K562 (cell line): Measurements from ENCODE around the gene TMEM179. TPM values are rescaled to one million over a fixed set of nuclear protein-coding genes. Genes with fewer than 3 reads are reported as not detected.

Source experiments
- ILF3 ChIP-seq: fragments of 450-650 bp; IDR thresholded peaks from 2 replicates; pipeline ENCODE4 v1.6.1; 2018; ENCODE audit warnings: antibody characterized with exemption, mild to moderate bottlenecking, moderate library complexity, borderline replicate concordance
- KDM1A ChIP-seq, 2 experiments: fragments of 450-650 bp; IDR thresholded peaks; 2 replicates each; pipeline ENCODE4 v1.6.1; 2016; ENCODE audit warnings: mild to moderate bottlenecking in 2 of 2
- polyA plus RNA-seq, 8 experiments: library from polyadenylated mRNA; depleted of rRNA in 4 of 8; stranded (reverse) in 5 of 8; unstranded in 3 of 8; fragments of >200 nt; fragmentation: Nextera tagmentation in 2 of 8; fragmentation: Illumina TruSeq in 1 of 8; extraction: Ambion mirVana in 2 of 8; extraction: Trizol in 1 of 8; gene quantifications; 2 replicates each; pipeline versions ENCODE4 v1.2.1 to v1.2.3, GENCODE V29; 2011 to 2014; ENCODE audit warnings: inconsistent platforms in 1 of 8, missing spikeins in 1 of 8
- total RNA-seq, 7 experiments: library from RNA; depleted of rRNA in 6 of 7; stranded (reverse); fragments of >200 nt in 6 of 7; fragmentation: Illumina TruSeq in 2 of 7; extraction: Trizol in 2 of 7; gene quantifications; 2 replicates each; pipeline versions ENCODE4 v1.2.1 to v1.2.3, GENCODE V29; 2011 to 2021; ENCODE audit warnings: low replicate concordance in 1 of 7
- TF ChIP-seq, protein P1 (sequence below): fragments of 450-650 bp; IDR thresholded peaks from 2 replicates; pipeline ENCODE4 v1.6.1; 2016; ENCODE audit warnings: low read depth
- TF ChIP-seq, protein P2 (sequence below): sonication (generic); formaldehyde crosslinking; IDR thresholded peaks from 2 replicates; pipeline ENCODE4 v1.8.1; 2023; ENCODE audit warnings: mild to moderate bottlenecking, missing genetic modification reagents
- TF ChIP-seq, protein P3 (sequence below), 2 experiments: IDR thresholded peaks; 2 replicates each; pipeline ENCODE4 v1.6.1; 2012; ENCODE audit warnings: improper control_type of control experiment in 2 of 2, low read depth in 2 of 2, low read length in 2 of 2, borderline replicate concordance in 1 of 2

The TMEM179 gene
- total and polyA plus RNA-seq, 9 of the 15 experiments (the other 6 are each of a cell fraction or from before 2014, with no cell fraction given) = not detected

DNA sequence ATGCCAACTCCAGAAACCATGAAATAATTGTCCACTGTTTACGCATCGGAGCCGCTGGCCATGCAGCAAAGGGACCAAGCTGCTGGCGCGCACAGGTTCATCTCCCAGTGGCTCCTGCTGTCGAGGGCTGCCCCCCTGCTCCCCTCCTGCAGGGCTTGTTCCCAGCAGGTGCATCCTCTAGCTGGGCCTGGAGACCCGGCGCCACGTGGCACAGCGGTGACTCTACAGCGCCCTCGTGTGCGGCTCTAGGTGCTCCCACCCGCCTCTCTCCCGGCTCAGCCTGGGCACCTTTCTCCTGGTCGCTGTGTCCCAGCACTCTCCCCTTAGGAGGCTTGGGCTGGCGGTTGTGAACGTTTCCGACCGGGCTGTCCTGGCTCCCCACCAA is 47.3 kb upstream of the TMEM179 start (continued):
- TF ChIP-seq, protein P1, sequence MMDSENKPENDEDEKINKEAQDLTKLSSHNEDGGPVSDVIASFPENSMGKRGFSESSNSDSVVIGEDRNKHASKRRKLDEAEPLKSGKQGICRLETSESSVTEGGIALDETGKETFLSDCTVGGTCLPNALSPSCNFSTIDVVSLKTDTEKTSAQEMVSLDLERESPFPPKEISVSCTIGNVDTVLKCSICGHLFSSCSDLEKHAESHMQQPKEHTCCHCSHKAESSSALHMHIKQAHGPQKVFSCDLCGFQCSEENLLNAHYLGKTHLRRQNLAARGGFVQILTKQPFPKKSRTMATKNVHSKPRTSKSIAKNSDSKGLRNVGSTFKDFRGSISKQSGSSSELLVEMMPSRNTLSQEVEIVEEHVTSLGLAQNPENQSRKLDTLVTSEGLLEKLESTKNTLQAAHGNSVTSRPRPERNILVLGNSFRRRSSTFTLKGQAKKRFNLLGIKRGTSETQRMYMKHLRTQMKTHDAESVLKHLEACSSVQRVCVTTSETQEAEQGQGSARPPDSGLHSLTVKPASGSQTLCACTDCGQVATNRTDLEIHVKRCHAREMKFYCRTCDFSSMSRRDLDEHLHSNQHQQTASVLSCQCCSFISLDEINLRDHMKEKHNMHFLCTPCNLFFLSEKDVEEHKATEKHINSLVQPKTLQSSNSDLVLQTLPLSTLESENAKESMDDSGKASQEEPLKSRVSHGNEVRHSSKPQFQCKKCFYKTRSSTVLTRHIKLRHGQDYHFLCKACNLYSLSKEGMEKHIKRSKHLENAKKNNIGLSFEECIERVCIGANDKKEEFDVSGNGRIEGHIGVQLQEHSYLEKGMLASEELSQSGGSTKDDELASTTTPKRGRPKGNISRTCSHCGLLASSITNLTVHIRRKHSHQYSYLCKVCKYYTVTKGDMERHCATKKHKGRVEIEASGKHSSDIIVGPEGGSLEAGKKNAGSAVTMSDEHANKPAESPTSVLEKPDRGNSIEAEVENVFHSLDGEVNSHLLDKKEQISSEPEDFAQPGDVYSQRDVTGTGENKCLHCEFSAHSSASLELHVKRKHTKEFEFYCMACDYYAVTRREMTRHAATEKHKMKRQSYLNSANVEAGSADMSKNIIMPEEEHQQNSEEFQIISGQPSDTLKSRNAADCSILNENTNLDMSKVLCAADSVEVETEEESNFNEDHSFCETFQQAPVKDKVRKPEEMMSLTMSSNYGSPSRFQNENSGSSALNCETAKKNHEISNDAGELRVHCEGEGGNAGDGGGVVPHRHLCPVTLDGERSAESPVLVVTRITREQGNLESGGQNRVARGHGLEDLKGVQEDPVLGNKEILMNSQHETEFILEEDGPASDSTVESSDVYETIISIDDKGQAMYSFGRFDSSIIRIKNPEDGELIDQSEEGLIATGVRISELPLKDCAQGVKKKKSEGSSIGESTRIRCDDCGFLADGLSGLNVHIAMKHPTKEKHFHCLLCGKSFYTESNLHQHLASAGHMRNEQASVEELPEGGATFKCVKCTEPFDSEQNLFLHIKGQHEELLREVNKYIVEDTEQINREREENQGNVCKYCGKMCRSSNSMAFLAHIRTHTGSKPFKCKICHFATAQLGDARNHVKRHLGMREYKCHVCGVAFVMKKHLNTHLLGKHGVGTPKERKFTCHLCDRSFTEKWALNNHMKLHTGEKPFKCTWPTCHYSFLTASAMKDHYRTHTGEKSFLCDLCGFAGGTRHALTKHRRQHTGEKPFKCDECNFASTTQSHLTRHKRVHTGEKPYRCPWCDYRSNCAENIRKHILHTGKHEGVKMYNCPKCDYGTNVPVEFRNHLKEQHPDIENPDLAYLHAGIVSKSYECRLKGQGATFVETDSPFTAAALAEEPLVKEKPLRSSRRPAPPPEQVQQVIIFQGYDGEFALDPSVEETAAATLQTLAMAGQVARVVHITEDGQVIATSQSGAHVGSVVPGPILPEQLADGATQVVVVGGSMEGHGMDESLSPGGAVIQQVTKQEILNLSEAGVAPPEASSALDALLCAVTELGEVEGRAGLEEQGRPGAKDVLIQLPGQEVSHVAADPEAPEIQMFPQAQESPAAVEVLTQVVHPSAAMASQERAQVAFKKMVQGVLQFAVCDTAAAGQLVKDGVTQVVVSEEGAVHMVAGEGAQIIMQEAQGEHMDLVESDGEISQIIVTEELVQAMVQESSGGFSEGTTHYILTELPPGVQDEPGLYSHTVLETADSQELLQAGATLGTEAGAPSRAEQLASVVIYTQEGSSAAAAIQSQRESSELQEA = no peak
- TF ChIP-seq ILF3 (no peak), KDM1A (IDR thresholded peaks at IDR 0.05) (no peak)
- TF ChIP-seq, protein P2, sequence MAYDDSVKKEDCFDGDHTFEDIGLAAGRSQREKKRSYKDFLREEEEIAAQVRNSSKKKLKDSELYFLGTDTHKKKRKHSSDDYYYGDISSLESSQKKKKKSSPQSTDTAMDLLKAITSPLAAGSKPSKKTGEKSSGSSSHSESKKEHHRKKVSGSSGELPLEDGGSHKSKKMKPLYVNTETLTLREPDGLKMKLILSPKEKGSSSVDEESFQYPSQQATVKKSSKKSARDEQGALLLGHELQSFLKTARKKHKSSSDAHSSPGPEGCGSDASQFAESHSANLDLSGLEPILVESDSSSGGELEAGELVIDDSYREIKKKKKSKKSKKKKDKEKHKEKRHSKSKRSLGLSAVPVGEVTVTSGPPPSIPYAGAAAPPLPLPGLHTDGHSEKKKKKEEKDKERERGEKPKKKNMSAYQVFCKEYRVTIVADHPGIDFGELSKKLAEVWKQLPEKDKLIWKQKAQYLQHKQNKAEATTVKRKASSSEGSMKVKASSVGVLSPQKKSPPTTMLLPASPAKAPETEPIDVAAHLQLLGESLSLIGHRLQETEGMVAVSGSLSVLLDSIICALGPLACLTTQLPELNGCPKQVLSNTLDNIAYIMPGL = no peak
- TF ChIP-seq, protein P3, sequence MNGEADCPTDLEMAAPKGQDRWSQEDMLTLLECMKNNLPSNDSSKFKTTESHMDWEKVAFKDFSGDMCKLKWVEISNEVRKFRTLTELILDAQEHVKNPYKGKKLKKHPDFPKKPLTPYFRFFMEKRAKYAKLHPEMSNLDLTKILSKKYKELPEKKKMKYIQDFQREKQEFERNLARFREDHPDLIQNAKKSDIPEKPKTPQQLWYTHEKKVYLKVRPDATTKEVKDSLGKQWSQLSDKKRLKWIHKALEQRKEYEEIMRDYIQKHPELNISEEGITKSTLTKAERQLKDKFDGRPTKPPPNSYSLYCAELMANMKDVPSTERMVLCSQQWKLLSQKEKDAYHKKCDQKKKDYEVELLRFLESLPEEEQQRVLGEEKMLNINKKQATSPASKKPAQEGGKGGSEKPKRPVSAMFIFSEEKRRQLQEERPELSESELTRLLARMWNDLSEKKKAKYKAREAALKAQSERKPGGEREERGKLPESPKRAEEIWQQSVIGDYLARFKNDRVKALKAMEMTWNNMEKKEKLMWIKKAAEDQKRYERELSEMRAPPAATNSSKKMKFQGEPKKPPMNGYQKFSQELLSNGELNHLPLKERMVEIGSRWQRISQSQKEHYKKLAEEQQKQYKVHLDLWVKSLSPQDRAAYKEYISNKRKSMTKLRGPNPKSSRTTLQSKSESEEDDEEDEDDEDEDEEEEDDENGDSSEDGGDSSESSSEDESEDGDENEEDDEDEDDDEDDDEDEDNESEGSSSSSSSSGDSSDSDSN (IDR thresholded peaks at IDR 0.05; ENCODE audit: borderline replicate concordance in 1 of 2, low read depth in 2 of 2, low read length in 2 of 2) = no peak
